Activated CD4-positive, alpha-beta T cell treated with anti-CD3 and anti-CD28 coated beads, Interleukin-2, amount 50 U/mL, for 4 hours (primary cell): ENCODE results near the gene ZNF10.

Experiments
- DNase-seq, 2 experiments: peaks; one replicate each; pipeline ENCODE4 v3.0.0-alpha.2; 2020

ZNF10 gene

GRCh38 chr12:133202493-133203343 lies 72.3 kb downstream of the ZNF10 start:
- no peak for DNase-seq

- DNase-seq = no peak
Observed at GRCh38 chr12:133203344-133204263, 73.2 kb downstream of the ZNF10 start.

GRCh38 chr12:133204264-133204603 lies 73.8 kb downstream of the ZNF10 start:
- DNase-seq = no peak

GRCh38 chr12:133206390-133206789 lies 76.0 kb downstream of the ZNF10 start:
- DNase-seq = no peak
